Aorta (tissue), 5 donors: ENCODE results near the gene NUP85. TPM values are rescaled to one million over a fixed set of nuclear protein-coding genes. Genes with fewer than 3 reads are reported as not detected.
"Not testable (repeated sequence)": the region's sequence is repeated elsewhere in the genome, so short reads cannot be mapped to it uniquely, and the experiment has no call there.

Source experiments
- ATAC-seq: fragments of 200-7000 bp; cut with Tn5 transposase; one replicate; pipeline ENCODE4 v1.9.1; 2022; ENCODE audit warnings: moderate library complexity; ENCODE audit not compliant: low FRiP score
- DNase-seq, 2 donors: peaks; one replicate each; pipeline ENCODE4 v3.0.0-alpha.2; 2020
- H3K27ac ChIP-seq, 2 donors: one replicate each; pipeline ENCODE4 v1.5.1; 2013; ENCODE audit warnings: low read length in 2 of 2, mild to moderate bottlenecking in 2 of 2, moderate library complexity in 2 of 2, control low read depth in 1 of 2, inconsistent platforms in 1 of 2, low read depth in 1 of 2
- H3K27me3 ChIP-seq, 2 donors: one replicate each; pipeline ENCODE4 v1.6.1; 2013; ENCODE audit warnings: control low read depth in 1 of 2, low read length in 1 of 2, mild to moderate bottlenecking in 1 of 2, moderate library complexity in 1 of 2; ENCODE audit not compliant: insufficient read depth in 2 of 2, control insufficient read depth in 1 of 2
- H3K36me3 ChIP-seq, 2 donors: one replicate each; pipeline ENCODE4 v1.6.1; 2013; ENCODE audit warnings: control low read depth in 1 of 2, low read length in 1 of 2, mild to moderate bottlenecking in 1 of 2; ENCODE audit not compliant: insufficient read depth in 2 of 2, control insufficient read depth in 1 of 2
- H3K4me1 ChIP-seq, 2 donors: one replicate each; pipeline ENCODE4 v1.6.1; 2013; ENCODE audit warnings: low read length in 2 of 2, control low read depth in 1 of 2, mild to moderate bottlenecking in 1 of 2, moderate library complexity in 1 of 2; ENCODE audit not compliant: insufficient read depth in 2 of 2, control insufficient read depth in 1 of 2
- H3K4me3 ChIP-seq, 2 donors: one replicate each; pipeline ENCODE4 v1.5.1; 2013; ENCODE audit warnings: low read length in 2 of 2, control low read depth in 1 of 2, mild to moderate bottlenecking in 1 of 2
- H3K9me3 ChIP-seq: one replicate; pipeline ENCODE4 v1.6.1; 2013; ENCODE audit warnings: mild to moderate bottlenecking, low read length; ENCODE audit not compliant: control insufficient read depth
- WGBS, 2 donors: extraction: QIAGEN DNeasy Blood & Tissue Kit; methylation state at CpG; one replicate each; pipeline ENCODE4 v1.1.7; 2013; 5-methylcytosine and 5-hydroxymethylcytosine counted together
- intact Hi-C, 2 donors: fragments of 100-400 bp; cut with DNase I; formaldehyde crosslinking; loops; one replicate each; pipeline versions ENCODE4 v1.14.2 to v1.15.0; 2022
- polyA plus RNA-seq, 2 donors: library from polyadenylated mRNA; stranded (reverse); fragments of 200-250 nt; gene quantifications; one replicate each; pipeline ENCODE4 v1.2.3, GENCODE V29; 2013
- total RNA-seq, 2 donors: library from RNA; stranded (reverse); fragmentation: NEBNext Ultra II Directional; extraction: Animal tissue kit (Norgen Biotek cat#: 25700); gene quantifications; one replicate each; pipeline ENCODE4 v1.2.1, GENCODE V29; 2021
- donor health status: healthy with polysubstance abuse.
- donor health status: Bipolar disorder and iron deficiency.
- donor health status: DM: no; HTN: no; CAD: no.
- donor health status: DM: no; HTN: no; CAD: no.
- donor health status: DM: yes; HTN: yes; CAD: no.

NUP85 gene
- total and polyA plus RNA-seq, 4 donors = 17.2 to 99.5 (median 73.6) TPM

- 0 to 1% methylated on average over 67 to 74 of the region's 74 CpGs for WGBS, 2 donors
- DNase-seq (peak; percentile 88 to 94), ATAC-seq (peak; percentile 92)
- peak overlapping the region in 1 of 2 donors; percentile 48 for H3K27ac ChIP-seq
- peak overlapping the region; percentile 2 to 76 for H3K4me3 ChIP-seq
- H3K36me3 ChIP-seq = no peaks in the 10 kb centered on the region
- H3K27me3 ChIP-seq = no peaks in the 10 kb centered on the region
- no peaks in the 10 kb centered on the region for H3K9me3 ChIP-seq
- peaks cover 0 to 3% of the 10 kb centered on the region in 2 donors for H3K4me1 ChIP-seq
- intact Hi-C loops = loop anchor here in 1 of 2 donors (5.0 kb wide), 1 partner anchor 141 kb away; no protein-coding TSS in a partner anchor
Measured at GRCh38 chr17:75271233-75271954, 65.9 kb downstream of the NUP85 start.

DNA sequence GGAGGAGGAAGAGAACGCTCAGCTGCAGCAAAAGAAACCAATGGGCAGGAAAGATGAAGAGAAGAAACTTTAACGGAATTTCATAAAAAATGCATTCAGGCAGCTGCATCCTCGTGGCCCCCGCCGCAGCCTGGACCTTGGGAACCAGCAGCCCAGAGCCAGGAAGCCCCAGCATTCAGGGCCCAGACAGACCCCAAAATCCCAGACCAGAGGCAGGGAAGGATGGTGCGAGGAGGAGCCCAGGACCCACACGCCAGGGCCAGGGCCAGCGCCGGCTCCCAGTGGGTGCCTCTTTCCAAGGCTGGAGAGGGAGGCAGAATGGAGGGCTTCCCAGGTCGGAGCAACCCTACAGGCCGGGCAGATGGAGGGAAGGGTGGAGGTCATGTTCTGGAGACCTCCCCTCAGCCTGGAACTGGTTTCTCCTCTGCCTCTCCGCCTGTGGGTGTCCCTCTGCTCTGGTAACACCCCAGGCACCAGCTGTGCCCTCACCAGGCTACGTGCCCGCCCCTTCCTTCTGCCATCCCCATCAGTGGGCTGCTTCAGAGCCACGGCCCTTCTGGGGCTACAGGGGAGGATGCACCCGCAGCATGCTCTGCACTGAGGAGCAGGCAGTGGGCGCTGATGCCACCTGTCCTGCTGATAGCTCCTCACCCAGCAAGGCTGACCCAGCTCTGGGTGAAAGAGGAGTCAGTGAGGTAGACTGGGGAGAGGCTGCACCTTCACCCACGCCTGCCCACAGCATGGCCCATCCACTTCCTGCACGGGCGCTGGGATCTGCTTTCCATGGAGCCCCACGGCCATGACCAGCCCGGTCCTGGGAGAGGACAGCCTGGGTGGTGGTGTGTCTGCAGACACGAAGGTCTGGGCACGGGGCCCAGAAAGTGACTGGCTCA is 66.7 kb downstream of the NUP85 start:
- H3K9me3 ChIP-seq = no peaks in the 10 kb centered on the region
- H3K36me3 ChIP-seq = no peaks in the 10 kb centered on the region
- ATAC-seq = no peak
- H3K27ac ChIP-seq = no peak overlapping the region
- intact Hi-C loops = loop anchor here in 1 of 2 donors (5.0 kb wide), 1 partner anchor 140 kb away; no protein-coding TSS in a partner anchor
- H3K4me3 ChIP-seq = no peak overlapping the region
- H3K4me1 ChIP-seq = peaks cover 0 to 3% of the 10 kb centered on the region in 2 donors
- WGBS, 2 donors = 28 to 30% methylated on average over 24 of the region's 24 CpGs
- no peaks in the 10 kb centered on the region for H3K27me3 ChIP-seq
- peak in 1 of 2 donors; percentile 74 for DNase-seq

DNA sequence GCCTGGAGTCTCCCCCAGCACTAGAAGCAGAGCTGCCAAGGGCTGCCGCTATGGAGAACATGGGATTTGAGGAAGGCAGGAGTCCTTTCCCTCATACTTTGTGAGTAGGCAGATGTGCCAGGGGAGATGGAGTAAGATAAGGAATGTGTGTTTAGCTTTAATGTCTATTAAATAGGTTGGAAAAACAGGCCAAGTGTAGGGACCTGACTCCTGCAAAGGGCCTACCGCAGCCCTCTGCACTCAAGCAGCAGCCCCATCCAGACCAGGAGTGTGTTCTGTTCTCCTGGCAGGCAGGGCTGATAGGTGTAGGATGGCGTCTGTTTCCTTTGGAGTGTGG is 67.3 kb downstream of the NUP85 start:
- 17% methylated on average over 3 of the region's 3 CpGs for WGBS, 2 donors
- no peak overlapping the region for H3K4me3 ChIP-seq
- H3K27me3 ChIP-seq = no peaks in the 10 kb centered on the region
- no peak overlapping the region for H3K27ac ChIP-seq
- DNase-seq (no peak), ATAC-seq (no peak)
- no peaks in the 10 kb centered on the region for H3K9me3 ChIP-seq
- intact Hi-C loops = loop anchor here in 1 of 2 donors (5.0 kb wide), 1 partner anchor 139 kb away; no protein-coding TSS in a partner anchor
- peaks cover 0 to 3% of the 10 kb centered on the region in 2 donors for H3K4me1 ChIP-seq
- no peaks in the 10 kb centered on the region for H3K36me3 ChIP-seq

GRCh38 chr17:75273977-75274708 is 68.7 kb downstream of the NUP85 start:
- H3K36me3 ChIP-seq = no peaks in the 10 kb centered on the region
- DNase-seq (peak in 1 of 2 donors; percentile 76), ATAC-seq (no peak)
- no peaks in the 10 kb centered on the region for H3K27me3 ChIP-seq
- 59 to 60% methylated on average over 7 of the region's 7 CpGs for WGBS, 2 donors
- H3K4me3 ChIP-seq = no peak overlapping the region
- no peaks in the 10 kb centered on the region for H3K9me3 ChIP-seq
- intact Hi-C loops = loop anchor here in 1 of 2 donors (5.0 kb wide), 1 partner anchor 138 kb away; no protein-coding TSS in a partner anchor
- peaks cover 0 to 3% of the 10 kb centered on the region in 2 donors for H3K4me1 ChIP-seq
- H3K27ac ChIP-seq = no peak overlapping the region

- Histone ChIP-seq H3K27ac (no peak overlapping the region), H3K36me3 (no peaks in the 10 kb centered on the region), H3K27me3 (no peaks in the 10 kb centered on the region), H3K4me1 (no peaks in the 10 kb centered on the region), H3K4me3 (no peak overlapping the region), H3K9me3 (no peaks in the 10 kb centered on the region)
- WGBS, 2 donors = 88 to 95% methylated on average over 6 of the region's 6 CpGs
- ATAC-seq = no peak
- no peak for DNase-seq
- intact Hi-C loops = no loop called here
Measured at GRCh38 chr17:75277664-75278071, 72.2 kb downstream of the NUP85 start.

GRCh38 chr17:75280189-75280588 is 74.7 kb downstream of the NUP85 start:
- H3K36me3 ChIP-seq, H3K4me1 ChIP-seq, intact Hi-C loops, ATAC-seq, H3K27me3 ChIP-seq, H3K4me3 ChIP-seq, H3K9me3 ChIP-seq, H3K27ac ChIP-seq, DNase-seq: not testable (repeated sequence)
- 96 to 99% methylated on average over 4 of the region's 4 CpGs for WGBS, 2 donors

- H3K36me3 ChIP-seq = no peaks in the 10 kb centered on the region
- H3K27me3 ChIP-seq = no peaks in the 10 kb centered on the region
- no peaks in the 10 kb centered on the region for H3K9me3 ChIP-seq
- DNase-seq = no peak
- ATAC-seq = no peak
- no peak overlapping the region for H3K4me3 ChIP-seq
- no peak overlapping the region for H3K27ac ChIP-seq
- intact Hi-C loops = no loop called here
- H3K4me1 ChIP-seq = no peaks in the 10 kb centered on the region
- 84 to 86% methylated on average over 6 of the region's 6 CpGs for WGBS, 2 donors
Measured at GRCh38 chr17:75285123-75285522, 79.6 kb downstream of the NUP85 start.
